ENCODE measurements around the gene KRTAP5-3.

The KRTAP5-3 gene

GRCh38 chr11:1637628-1638027, 29.4 kb upstream of the KRTAP5-3 start:
- no peak overlapping the region for H3K4me3 ChIP-seq (ENCODE audit: low read depth, low read length)
- no peak for DNase-seq (ENCODE audit: low read depth)
- TF ChIP-seq, protein P1, sequence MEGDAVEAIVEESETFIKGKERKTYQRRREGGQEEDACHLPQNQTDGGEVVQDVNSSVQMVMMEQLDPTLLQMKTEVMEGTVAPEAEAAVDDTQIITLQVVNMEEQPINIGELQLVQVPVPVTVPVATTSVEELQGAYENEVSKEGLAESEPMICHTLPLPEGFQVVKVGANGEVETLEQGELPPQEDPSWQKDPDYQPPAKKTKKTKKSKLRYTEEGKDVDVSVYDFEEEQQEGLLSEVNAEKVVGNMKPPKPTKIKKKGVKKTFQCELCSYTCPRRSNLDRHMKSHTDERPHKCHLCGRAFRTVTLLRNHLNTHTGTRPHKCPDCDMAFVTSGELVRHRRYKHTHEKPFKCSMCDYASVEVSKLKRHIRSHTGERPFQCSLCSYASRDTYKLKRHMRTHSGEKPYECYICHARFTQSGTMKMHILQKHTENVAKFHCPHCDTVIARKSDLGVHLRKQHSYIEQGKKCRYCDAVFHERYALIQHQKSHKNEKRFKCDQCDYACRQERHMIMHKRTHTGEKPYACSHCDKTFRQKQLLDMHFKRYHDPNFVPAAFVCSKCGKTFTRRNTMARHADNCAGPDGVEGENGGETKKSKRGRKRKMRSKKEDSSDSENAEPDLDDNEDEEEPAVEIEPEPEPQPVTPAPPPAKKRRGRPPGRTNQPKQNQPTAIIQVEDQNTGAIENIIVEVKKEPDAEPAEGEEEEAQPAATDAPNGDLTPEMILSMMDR (IDR thresholded peaks at IDR 0.05; ENCODE audit: control insufficient read depth, extremely low read depth, insufficient read depth) = no peak

- TF ChIP-seq, protein P1 (IDR thresholded peaks at IDR 0.05; ENCODE audit: control insufficient read depth, extremely low read depth, insufficient read depth) = no peak
- no peak overlapping the region for H3K4me3 ChIP-seq (ENCODE audit: low read depth, low read length)
- DNase-seq (ENCODE audit: low read depth) = no peak
These were observed 28.2 kb upstream of the KRTAP5-3 start for GRCh38 chr11:1636291-1636950.

DNA sequence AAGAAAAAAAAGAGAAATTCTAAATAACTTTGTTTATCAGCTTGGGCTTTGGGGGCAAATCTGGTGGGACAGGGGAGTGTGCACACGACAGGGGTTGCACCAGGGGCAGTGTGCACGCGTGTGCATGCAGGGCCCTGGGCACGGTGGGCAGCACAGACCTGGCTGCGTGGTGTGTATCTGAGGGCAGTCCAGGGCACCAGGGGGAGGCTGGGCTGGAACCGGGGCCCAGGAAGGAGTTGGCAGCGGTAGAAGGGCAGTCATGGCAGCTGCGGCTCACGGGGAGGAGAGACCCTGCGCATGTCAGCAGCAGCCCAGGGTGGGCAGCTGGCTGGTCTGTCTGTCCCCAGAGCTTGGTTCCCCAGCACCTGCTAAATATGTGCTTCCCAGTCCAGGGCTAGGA, 25.6 kb upstream of the KRTAP5-3 start:
- DNase-seq (ENCODE audit: low read depth) = no peak
- H3K4me3 ChIP-seq (ENCODE audit: low read depth, low read length) = no peak overlapping the region
- TF ChIP-seq, protein P1 (IDR thresholded peaks at IDR 0.05; ENCODE audit: control insufficient read depth, extremely low read depth, insufficient read depth) = no peak

DNA sequence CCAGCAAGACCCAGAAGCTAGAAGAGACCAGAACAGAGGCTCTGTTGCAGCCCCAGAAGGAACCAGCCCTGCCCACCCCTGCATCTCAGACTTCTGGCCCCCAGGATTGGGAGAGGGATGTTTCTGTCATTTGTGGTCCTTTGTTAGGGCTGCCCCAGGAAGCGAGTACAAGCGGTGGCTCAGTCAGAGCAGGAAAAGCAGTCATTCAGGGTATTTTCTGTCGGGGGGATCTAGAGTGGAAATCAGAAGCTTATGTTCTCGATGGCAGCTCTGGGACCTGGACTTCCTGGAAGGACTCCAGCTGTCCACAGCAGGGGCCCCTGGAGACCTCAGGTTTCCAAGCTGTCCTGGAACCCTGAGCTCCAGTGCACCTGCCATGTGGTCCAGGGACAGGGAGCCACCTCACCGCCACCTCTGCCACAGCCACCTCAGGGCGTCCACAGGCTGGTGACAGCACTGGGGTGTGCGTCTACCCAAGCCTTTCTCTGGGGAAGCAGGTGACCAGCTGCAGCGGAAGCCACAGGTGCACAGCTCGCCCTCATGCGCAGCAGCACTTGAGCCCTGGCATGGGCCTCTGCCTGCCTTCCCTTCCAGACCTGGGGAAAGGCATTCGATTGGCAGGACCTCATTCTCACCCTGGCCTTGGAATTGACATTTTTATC, 23.9 kb upstream of the KRTAP5-3 start:
- DNase-seq (ENCODE audit: low read depth) = no peak
- no peak overlapping the region for H3K4me3 ChIP-seq (ENCODE audit: low read depth, low read length)
- TF ChIP-seq, protein P1 (IDR thresholded peaks at IDR 0.05; ENCODE audit: control insufficient read depth, extremely low read depth, insufficient read depth) = no peak

DNA sequence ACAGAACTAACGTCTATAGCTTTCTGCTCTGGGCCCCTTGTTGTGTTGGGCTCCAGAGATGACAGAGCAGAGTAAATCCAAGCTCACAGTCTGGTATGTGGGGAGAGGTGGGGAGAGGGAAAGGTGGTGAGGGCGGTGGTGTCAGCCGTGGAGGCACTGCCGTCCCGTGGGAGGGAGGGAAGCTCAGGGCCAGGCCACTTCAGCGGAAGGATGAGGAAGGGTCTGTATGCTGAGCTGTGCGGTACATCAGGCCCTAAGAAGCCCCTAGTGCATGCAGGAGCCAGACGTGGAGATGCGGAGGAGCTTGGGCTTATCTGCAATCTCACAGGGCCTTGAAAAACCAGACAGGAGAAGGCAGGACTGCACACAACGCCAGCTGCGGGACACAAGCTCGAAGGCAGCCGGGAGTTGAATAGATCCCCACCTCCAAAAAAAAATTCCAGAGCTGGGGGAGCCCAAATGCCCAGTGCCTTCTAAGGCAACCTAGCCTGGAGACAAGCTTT, 22.9 kb upstream of the KRTAP5-3 start:
- H3K4me3 ChIP-seq (ENCODE audit: low read depth, low read length) = no peak overlapping the region
- TF ChIP-seq, protein P1 (IDR thresholded peaks at IDR 0.05; ENCODE audit: control insufficient read depth, extremely low read depth, insufficient read depth) = no peak
- no peak for DNase-seq (ENCODE audit: low read depth)

- H3K4me3 ChIP-seq (ENCODE audit: low read depth, low read length) = no peak overlapping the region
- TF ChIP-seq, protein P1 (IDR thresholded peaks at IDR 0.05; ENCODE audit: control insufficient read depth, extremely low read depth, insufficient read depth) = no peak
- no peak for DNase-seq (ENCODE audit: low read depth)
These were observed 22.0 kb upstream of the KRTAP5-3 start for GRCh38 chr11:1630271-1630670.

Measured in LNCaP clone FGC (cell line).